Caco-2 (cell line): ENCODE data around the gene AZU1. TPM values are rescaled to one million over a fixed set of nuclear protein-coding genes. Genes with fewer than 3 reads are reported as not detected.
A peak's percentile ranks its signal among the peaks of the same experiment; 100 is the strongest.

Source experiments
- BruUV-seq: library from RNA; stranded (reverse); fragments of 400-500 nt; replicated peaks from 2 replicates; lab custom pipeline; 2021; lab: Mats Ljungman, UMichigan
- CTCF ChIA-PET: fragments of 300-600 bp; sonication (Branson Sonifier 250); formaldehyde crosslinking; loops from one replicate; lab custom pipeline; 2022; ENCODE audit warnings: antibody characterized with exemption; lab: Charles Lee
- POLR2A ChIA-PET: fragments of 300-600 bp; sonication (Branson Sonifier 250); formaldehyde crosslinking; loops from one replicate; lab custom pipeline; 2022; ENCODE audit warnings: antibody characterized with exemption; lab: Charles Lee
- DNase-seq, 2 experiments: peaks; one replicate each; pipeline versions ENCODE4 v3.0.0 to v3.0.0-alpha.2; 2020 to 2022
- H3K27me3 ChIP-seq: replicated peaks from 2 replicates; pipeline ENCODE4 v1.6.0; 2011; ENCODE audit warnings: low read length; ENCODE audit not compliant: control insufficient read depth, insufficient read depth
- H3K36me3 ChIP-seq: 2 replicates; pipeline ENCODE4 v1.5.1; 2011; ENCODE audit warnings: low read length; ENCODE audit not compliant: control insufficient read depth, insufficient read depth
- H3K4me1 ChIP-seq: fragments of 250-450 bp; sonication (Bioruptor Pico); 2 replicates; pipeline ENCODE4 v1.5.1; 2020; ENCODE audit warnings: mild to moderate bottlenecking
- H3K4me3 ChIP-seq: 2 replicates; pipeline ENCODE4 v1.5.1; 2011; ENCODE audit warnings: low read depth, mild to moderate bottlenecking, control low read depth, low read length
- H3K9me3 ChIP-seq: fragments of 250-450 bp; sonication (Bioruptor Pico); 2 replicates; pipeline ENCODE4 v1.5.1; 2020; ENCODE audit warnings: mild to moderate bottlenecking, moderate library complexity
- H3K27ac Mint-ChIP-seq: one replicate; pipeline ENCODE4 v1.8.0; 2022; ENCODE audit warnings: mixed read lengths; ENCODE audit not compliant: unreplicated experiment
- H3K27me3 Mint-ChIP-seq: one replicate; pipeline ENCODE4 v1.8.0; 2022; ENCODE audit warnings: mixed read lengths; ENCODE audit not compliant: insufficient read depth, unreplicated experiment
- H3K36me3 Mint-ChIP-seq: one replicate; pipeline ENCODE4 v1.8.0; 2022; ENCODE audit warnings: mild to moderate bottlenecking, mixed read lengths; ENCODE audit not compliant: insufficient read depth, unreplicated experiment
- H3K4me1 Mint-ChIP-seq: one replicate; pipeline ENCODE4 v1.8.0; 2022; ENCODE audit warnings: low read depth, mixed read lengths; ENCODE audit not compliant: unreplicated experiment
- H3K4me3 Mint-ChIP-seq: one replicate; pipeline ENCODE4 v1.8.0; 2022; ENCODE audit warnings: mild to moderate bottlenecking, moderate library complexity, mixed read lengths; ENCODE audit not compliant: unreplicated experiment
- H3K9me3 Mint-ChIP-seq: one replicate; pipeline ENCODE4 v1.8.0; 2022; ENCODE audit warnings: mixed read lengths; ENCODE audit not compliant: unreplicated experiment
- CTCF ChIP-seq, 2 experiments: fragments of 200-600 bp in 1 of 2; IDR thresholded peaks; 1 replicate in 1 of 2; 2 replicates in 1 of 2; pipeline versions ENCODE4 v1.5.1 to v1.8.0; 2011 to 2022; ENCODE audit warnings: antibody characterized with exemption in 1 of 2, control low read depth in 1 of 2, inconsistent platforms in 1 of 2, low read depth in 1 of 2, low read length in 1 of 2, mild to moderate bottlenecking in 1 of 2, moderate library complexity in 1 of 2; ENCODE audit not compliant: insufficient read depth in 1 of 2, severe bottlenecking in 1 of 2, unreplicated experiment in 1 of 2
- intact Hi-C: fragments of 100-400 bp; cut with micrococcal nuclease; formaldehyde crosslinking; loops from one replicate; pipeline ENCODE4 v1.10.0; 2022; ENCODE audit not compliant: unreplicated experiment
- total RNA-seq: library from RNA; stranded (reverse); gene quantifications from 2 replicates; pipeline ENCODE4 v1.2.3, GENCODE V29; 2022

Gene AZU1
- total RNA-seq, 1 experiment from 2014 or later, result not detected

- CTCF ChIA-PET, result no interaction called here
Observed at GRCh38 chr19:866769-867300, 39.2 kb downstream of the AZU1 start.

GRCh38 chr19:867301-867793, 39.7 kb downstream of the AZU1 start:
- ChIA-PET CTCF (no interaction called here), POLR2A (no interaction called here)
- DNase-seq, result no peak
- Mint-ChIP-seq H3K9me3 (no peaks in the 10 kb centered on the region), H3K4me1 (no peaks in the 10 kb centered on the region), H3K27me3 (no peaks in the 10 kb centered on the region), H3K27ac (peak overlapping the region; percentile 57), H3K4me3 (no peak overlapping the region), H3K36me3 (peaks cover 84% of the 10 kb centered on the region)
- Histone ChIP-seq H3K4me3 (no peak overlapping the region), H3K27me3 (no peaks in the 10 kb centered on the region), H3K36me3 (peaks cover 6% of the 10 kb centered on the region), H3K4me1 (no peaks in the 10 kb centered on the region; the same call in 1 of the 2 replicates), H3K9me3 (no peaks in the 10 kb centered on the region)
- TF ChIP-seq CTCF (IDR thresholded peaks at IDR 0.05; ENCODE audit: insufficient read depth in 1 of 2, low read depth in 1 of 2, low read length in 1 of 2, severe bottlenecking in 1 of 2, unreplicated experiment in 1 of 2), result no peak
- no TSS peak for BruUV-seq
- intact Hi-C loops, result loop anchor here (10.0 kb wide), 1 partner anchor 93 kb away; no protein-coding TSS in a partner anchor

More at GRCh38 chr19:866769-867300, 39.2 kb downstream of the AZU1 start:
- no TSS peak for BruUV-seq
- DNase-seq, result no peak
- intact Hi-C loops, result loop anchor here (10.0 kb wide), 1 partner anchor 92 kb away; no protein-coding TSS in a partner anchor
- no peak overlapping the region for H3K4me3 Mint-ChIP-seq
- H3K4me1 Mint-ChIP-seq, result no peaks in the 10 kb centered on the region
- no peak overlapping the region for H3K4me3 ChIP-seq
- H3K27me3 Mint-ChIP-seq, result no peaks in the 10 kb centered on the region
- H3K36me3 ChIP-seq, result peaks cover 6% of the 10 kb centered on the region
- H3K9me3 ChIP-seq, result no peaks in the 10 kb centered on the region
- TF ChIP-seq CTCF (IDR thresholded peaks at IDR 0.05; ENCODE audit: insufficient read depth in 1 of 2, low read depth in 1 of 2, low read length in 1 of 2, severe bottlenecking in 1 of 2, unreplicated experiment in 1 of 2), result no peak
- H3K9me3 Mint-ChIP-seq, result no peaks in the 10 kb centered on the region
- peak overlapping the region; percentile 57 for H3K27ac Mint-ChIP-seq
- POLR2A ChIA-PET, result no interaction called here
- no peaks in the 10 kb centered on the region for H3K27me3 ChIP-seq
- peaks cover 84% of the 10 kb centered on the region for H3K36me3 Mint-ChIP-seq
- H3K4me1 ChIP-seq, result no peaks in the 10 kb centered on the region; the same call in 1 of the 2 replicates

GRCh38 chr19:867855-868457, 40.3 kb downstream of the AZU1 start:
- Histone ChIP-seq H3K4me1 (no peaks in the 10 kb centered on the region; the same call in 1 of the 2 replicates), H3K36me3 (peaks cover 6% of the 10 kb centered on the region), H3K27me3 (no peaks in the 10 kb centered on the region), H3K4me3 (no peak overlapping the region), H3K9me3 (no peaks in the 10 kb centered on the region)
- TF ChIP-seq CTCF (IDR thresholded peaks at IDR 0.05; ENCODE audit: insufficient read depth in 1 of 2, low read depth in 1 of 2, low read length in 1 of 2, severe bottlenecking in 1 of 2, unreplicated experiment in 1 of 2), result no peak
- BruUV-seq, result no TSS peak
- H3K4me1 Mint-ChIP-seq, result no peaks in the 10 kb centered on the region
- H3K4me3 Mint-ChIP-seq, result no peak overlapping the region
- DNase-seq, result no peak
- H3K27ac Mint-ChIP-seq, result peak overlapping the region; percentile 57
- H3K9me3 Mint-ChIP-seq, result no peaks in the 10 kb centered on the region
- no peaks in the 10 kb centered on the region for H3K27me3 Mint-ChIP-seq
- ChIA-PET CTCF (no interaction called here), POLR2A (no interaction called here)
- intact Hi-C loops, result loop anchor here (10.0 kb wide), 1 partner anchor 93 kb away; no protein-coding TSS in a partner anchor
- H3K36me3 Mint-ChIP-seq, result peaks cover 85% of the 10 kb centered on the region
